Uterine smooth muscle cell (primary cell): ENCODE measurements around the gene C9orf72. TPM values are rescaled to one million over a fixed set of nuclear protein-coding genes. Genes with fewer than 3 reads are reported as not detected.

ENCODE experiments used
- total RNA-seq: library from RNA; depleted of rRNA; stranded (reverse); fragments of >200 nt; gene quantifications from 2 replicates; pipeline ENCODE4 v1.2.3, GENCODE V29; 2014

C9orf72 gene, protein sequence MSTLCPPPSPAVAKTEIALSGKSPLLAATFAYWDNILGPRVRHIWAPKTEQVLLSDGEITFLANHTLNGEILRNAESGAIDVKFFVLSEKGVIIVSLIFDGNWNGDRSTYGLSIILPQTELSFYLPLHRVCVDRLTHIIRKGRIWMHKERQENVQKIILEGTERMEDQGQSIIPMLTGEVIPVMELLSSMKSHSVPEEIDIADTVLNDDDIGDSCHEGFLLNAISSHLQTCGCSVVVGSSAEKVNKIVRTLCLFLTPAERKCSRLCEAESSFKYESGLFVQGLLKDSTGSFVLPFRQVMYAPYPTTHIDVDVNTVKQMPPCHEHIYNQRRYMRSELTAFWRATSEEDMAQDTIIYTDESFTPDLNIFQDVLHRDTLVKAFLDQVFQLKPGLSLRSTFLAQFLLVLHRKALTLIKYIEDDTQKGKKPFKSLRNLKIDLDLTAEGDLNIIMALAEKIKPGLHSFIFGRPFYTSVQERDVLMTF
- 11.0 and 16.0 TPM in 2 replicates for total RNA-seq

DNA sequence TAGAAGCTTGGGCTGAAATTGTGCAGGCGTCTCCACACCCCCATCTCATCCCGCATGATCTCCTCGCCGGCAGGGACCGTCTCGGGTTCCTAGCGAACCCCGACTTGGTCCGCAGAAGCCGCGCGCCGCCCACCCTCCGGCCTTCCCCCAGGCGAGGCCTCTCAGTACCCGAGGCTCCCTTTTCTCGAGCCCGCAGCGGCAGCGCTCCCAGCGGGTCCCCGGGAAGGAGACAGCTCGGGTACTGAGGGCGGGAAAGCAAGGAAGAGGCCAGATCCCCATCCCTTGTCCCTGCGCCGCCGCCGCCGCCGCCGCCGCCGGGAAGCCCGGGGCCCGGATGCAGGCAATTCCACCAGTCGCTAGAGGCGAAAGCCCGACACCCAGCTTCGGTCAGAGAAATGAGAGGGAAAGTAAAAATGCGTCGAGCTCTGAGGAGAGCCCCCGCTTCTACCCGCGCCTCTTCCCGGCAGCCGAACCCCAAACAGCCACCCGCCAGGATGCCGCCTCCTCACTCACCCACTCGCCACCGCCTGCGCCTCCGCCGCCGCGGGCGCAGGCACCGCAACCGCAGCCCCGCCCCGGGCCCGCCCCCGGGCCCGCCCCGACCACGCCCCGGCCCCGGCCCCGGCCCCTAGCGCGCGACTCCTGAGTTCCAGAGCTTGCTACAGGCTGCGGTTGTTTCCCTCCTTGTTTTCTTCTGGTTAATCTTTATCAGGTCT, at the start of gene C9orf72:
C9orf72 (minus strand) TSS at position 564 of the 716 bp plus-strand sequence. CDS start 6,361 bp downstream, outside the sequence.

DNA sequence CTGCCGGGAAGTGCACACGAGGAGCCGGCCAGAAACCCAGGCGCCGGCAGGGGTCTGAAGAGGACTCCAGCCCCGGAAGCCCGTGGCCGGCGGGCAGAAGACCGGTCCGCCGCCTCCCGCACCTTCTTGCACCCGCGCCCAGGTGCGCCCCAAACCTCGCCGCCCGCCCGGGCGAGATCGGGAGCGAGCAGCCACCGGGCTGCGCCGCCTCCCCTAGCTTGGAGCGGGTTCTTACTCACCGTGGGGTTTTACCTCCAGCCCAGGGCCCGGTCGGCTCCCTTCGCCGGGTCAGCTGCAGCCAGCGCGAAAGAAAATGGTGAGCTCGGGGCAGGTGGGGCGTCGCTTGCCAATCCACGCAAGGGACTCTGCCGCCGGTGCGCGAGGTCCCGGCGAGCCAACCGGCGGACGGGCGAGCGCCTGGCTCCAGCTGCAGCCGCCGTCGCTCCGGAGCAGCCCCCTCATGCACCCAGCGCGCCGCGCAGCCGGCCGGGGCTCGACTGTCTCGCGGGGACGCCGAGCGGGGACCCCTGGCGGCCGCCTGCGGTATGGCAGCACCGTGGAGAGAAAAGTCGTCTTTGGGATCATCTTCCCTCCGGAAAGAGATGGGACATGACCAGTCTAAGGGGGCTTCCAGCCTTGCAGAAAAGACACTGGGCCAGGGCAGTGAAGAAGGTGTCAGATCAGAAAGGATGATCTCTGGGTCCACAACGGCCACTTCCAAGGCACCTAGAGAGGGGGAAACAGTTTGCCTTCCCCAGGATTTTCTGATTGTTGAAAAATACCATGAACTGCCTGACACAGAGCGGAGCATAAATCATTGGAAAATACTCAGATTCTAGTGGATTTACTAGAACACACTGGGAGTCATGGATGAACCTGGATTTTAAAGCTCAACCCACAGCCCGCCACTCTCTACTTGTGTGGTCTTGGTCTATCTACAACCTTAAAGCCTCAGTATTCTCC, 43.7 kb downstream of the C9orf72 start, which contains the start of gene MOB3B:
MOB3B (minus strand) TSS at position 499 of the 963 bp plus-strand sequence. CDS start 74,264 bp downstream, outside the sequence.

DNA sequence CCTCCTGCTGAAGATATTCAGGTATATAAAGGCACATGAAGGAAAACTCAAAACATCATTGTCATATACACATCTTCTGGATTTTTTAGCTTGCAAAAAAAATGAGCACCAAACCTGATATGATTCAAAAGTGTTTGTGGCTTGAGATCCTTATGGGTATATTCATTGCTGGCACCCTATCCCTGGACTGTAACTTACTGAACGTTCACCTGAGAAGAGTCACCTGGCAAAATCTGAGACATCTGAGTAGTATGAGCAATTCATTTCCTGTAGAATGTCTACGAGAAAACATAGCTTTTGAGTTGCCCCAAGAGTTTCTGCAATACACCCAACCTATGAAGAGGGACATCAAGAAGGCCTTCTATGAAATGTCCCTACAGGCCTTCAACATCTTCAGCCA, 49.0 kb downstream of the C9orf72 start, which contains the start of gene IFNK:
IFNK (plus strand) TSS at position 55 of the 400 bp plus-strand sequence; CDS start at position 102, 47 bp downstream.

Other genes starting within 250 kb of the C9orf72 start
- gene IFNK, start 49.2 kb downstream of the C9orf72 start, total RNA-seq: 0.12 TPM in 1 of 2 replicates, not detected in the other
- gene MOB3B, start 43.7 kb downstream of the C9orf72 start, total RNA-seq: 0.12 and 0.33 TPM in 2 replicates